C4-2B (cell line): ENCODE data around the gene SETX.

Experiments
- ZFX ChIP-seq: fragments of 450-650 bp; IDR thresholded peaks from 2 replicates; pipeline ENCODE4 v1.6.1; 2017
- TF ChIP-seq, protein P1 (sequence below): fragments of 450-650 bp; conservative IDR thresholded peaks from 2 replicates; pipeline ENCODE4 v1.5.1; 2017; ENCODE audit warnings: mild to moderate bottlenecking

DNA sequence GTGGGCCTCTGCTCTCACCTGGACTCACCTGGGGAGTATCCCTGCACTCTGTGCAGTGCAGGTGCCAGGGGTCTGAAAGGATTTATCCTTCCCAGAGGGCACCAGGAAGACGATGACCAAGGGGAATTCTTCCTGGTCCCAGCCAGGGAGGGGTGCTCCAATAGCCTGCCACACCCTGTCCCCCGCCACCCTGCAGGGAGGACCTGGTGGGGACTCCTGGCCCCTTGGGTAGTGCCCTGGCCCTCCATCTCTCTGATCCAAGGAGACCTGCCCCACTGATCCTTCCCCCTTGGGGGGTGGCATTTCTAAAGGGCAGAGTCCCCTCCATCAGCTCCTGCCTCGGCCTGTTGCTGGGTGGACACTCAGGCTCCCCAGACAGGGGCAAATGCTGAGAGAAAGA, 122.3 kb downstream of the SETX start:
- TF ChIP-seq, protein P1, sequence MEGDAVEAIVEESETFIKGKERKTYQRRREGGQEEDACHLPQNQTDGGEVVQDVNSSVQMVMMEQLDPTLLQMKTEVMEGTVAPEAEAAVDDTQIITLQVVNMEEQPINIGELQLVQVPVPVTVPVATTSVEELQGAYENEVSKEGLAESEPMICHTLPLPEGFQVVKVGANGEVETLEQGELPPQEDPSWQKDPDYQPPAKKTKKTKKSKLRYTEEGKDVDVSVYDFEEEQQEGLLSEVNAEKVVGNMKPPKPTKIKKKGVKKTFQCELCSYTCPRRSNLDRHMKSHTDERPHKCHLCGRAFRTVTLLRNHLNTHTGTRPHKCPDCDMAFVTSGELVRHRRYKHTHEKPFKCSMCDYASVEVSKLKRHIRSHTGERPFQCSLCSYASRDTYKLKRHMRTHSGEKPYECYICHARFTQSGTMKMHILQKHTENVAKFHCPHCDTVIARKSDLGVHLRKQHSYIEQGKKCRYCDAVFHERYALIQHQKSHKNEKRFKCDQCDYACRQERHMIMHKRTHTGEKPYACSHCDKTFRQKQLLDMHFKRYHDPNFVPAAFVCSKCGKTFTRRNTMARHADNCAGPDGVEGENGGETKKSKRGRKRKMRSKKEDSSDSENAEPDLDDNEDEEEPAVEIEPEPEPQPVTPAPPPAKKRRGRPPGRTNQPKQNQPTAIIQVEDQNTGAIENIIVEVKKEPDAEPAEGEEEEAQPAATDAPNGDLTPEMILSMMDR, result no peak
- no peak for TF ChIP-seq ZFX
